CD4-positive, CD25-positive, alpha-beta regulatory T cell (primary cell): Measurements from ENCODE around the gene S100A4. TPM values are rescaled to one million over a fixed set of nuclear protein-coding genes. Genes with fewer than 3 reads are reported as not detected.
A peak's percentile ranks its signal among the peaks of the same experiment; 100 is the strongest.
"Not testable (repeated sequence)": the region's sequence is repeated elsewhere in the genome, so short reads cannot be mapped to it uniquely, and the experiment has no call there.

Experiments
- ATAC-seq, 2 donors: fragments of 150-1000 bp; cut with Tn5 transposase; one replicate each; pipeline ENCODE4 v1.10.0; 2021; ENCODE audit warnings: low read depth in 2 of 2, moderate number of reproducible peaks in 2 of 2, moderate library complexity in 1 of 2
- DNase-seq, 3 donors: peaks; one replicate each; pipeline versions ENCODE4 v3.0.0 to v3.0.0-alpha.2; 2012 to 2022; ENCODE audit warnings: mixed read lengths in 1 of 3
- H3K27ac ChIP-seq: one replicate; pipeline ENCODE4 v1.7.0; 2013; ENCODE audit warnings: mild to moderate bottlenecking, low read length; ENCODE audit not compliant: insufficient read depth, poor library complexity, severe bottlenecking
- H3K27me3 ChIP-seq: one replicate; pipeline ENCODE4 v1.7.0; 2013; ENCODE audit warnings: low read length; ENCODE audit not compliant: control insufficient read depth, insufficient read depth
- H3K36me3 ChIP-seq: one replicate; pipeline ENCODE4 v1.7.0; 2013; ENCODE audit warnings: mild to moderate bottlenecking, low read length, moderate library complexity; ENCODE audit not compliant: control insufficient read depth, insufficient read depth
- H3K4me1 ChIP-seq: 2 replicates; pipeline ENCODE4 v1.7.0; 2013; ENCODE audit warnings: mild to moderate bottlenecking, low read length; ENCODE audit not compliant: insufficient read depth, control insufficient read depth, poor library complexity, severe bottlenecking
- H3K4me3 ChIP-seq: one replicate; pipeline ENCODE4 v1.7.0; 2013; ENCODE audit warnings: low read depth, mild to moderate bottlenecking, low read length, moderate library complexity
- H3K9me3 ChIP-seq, 2 experiments: 1 replicate in 1 of 2; 2 replicates in 1 of 2; pipeline ENCODE4 v1.7.0; 2013; ENCODE audit warnings: low read length in 2 of 2, mild to moderate bottlenecking in 1 of 2, moderate library complexity in 1 of 2; ENCODE audit not compliant: control insufficient read depth in 2 of 2
- H3K27ac Mint-ChIP-seq, 3 donors: one replicate each; pipeline ENCODE4 v1.8.0; 2020 to 2022; ENCODE audit warnings: mild to moderate bottlenecking in 3 of 3, mixed read lengths in 3 of 3, moderate library complexity in 2 of 3
- H3K27me3 Mint-ChIP-seq: one replicate; pipeline ENCODE4 v1.8.0; 2022; ENCODE audit warnings: mild to moderate bottlenecking, mixed read lengths
- H3K36me3 Mint-ChIP-seq: one replicate; pipeline ENCODE4 v1.8.0; 2020; ENCODE audit warnings: mixed read lengths
- H3K4me1 Mint-ChIP-seq, 4 donors: one replicate each; pipeline ENCODE4 v1.8.0; 2020 to 2022; ENCODE audit warnings: mixed read lengths in 4 of 4, mild to moderate bottlenecking in 1 of 4
- H3K4me3 Mint-ChIP-seq, 4 donors: one replicate each; pipeline ENCODE4 v1.8.0; 2020 to 2022; ENCODE audit warnings: mild to moderate bottlenecking in 4 of 4, mixed read lengths in 4 of 4, moderate library complexity in 3 of 4
- H3K9me3 Mint-ChIP-seq, 7 donors: one replicate each; pipeline ENCODE4 v1.8.0; 2020 to 2022; ENCODE audit warnings: mixed read lengths in 7 of 7, mild to moderate bottlenecking in 3 of 7, moderate library complexity in 2 of 7
- polyA plus RNA-seq, 4 donors: library from polyadenylated mRNA; unstranded; fragments of 300-500 nt; fragmentation: Illumina TruSeq; gene quantifications; one replicate each; pipeline ENCODE4 v1.2.3, GENCODE V29; 2021
- total RNA-seq: library from RNA; stranded (reverse); gene quantifications from one replicate; pipeline ENCODE4 v1.2.3, GENCODE V29; 2022

Gene S100A4
- total and polyA plus RNA-seq, 5 donors from 2014 or later = 928 to 4,309 (median 2,680) TPM

GRCh38 chr1:153566414-153567371, 21.1 kb upstream of the S100A4 start:
- DNase-seq (peak; percentile 32 to 93 (median 68)), ATAC-seq (peak; percentile 94 to 96)
- H3K36me3 ChIP-seq = no peaks in the 10 kb centered on the region
- Mint-ChIP-seq H3K4me3 (peak overlapping the region in 3 of 4 donors; percentile 13 to 58 (median 41)), H3K36me3 (no peaks in the 10 kb centered on the region), H3K27ac (peak overlapping the region; percentile 71 to 95 (median 88)), H3K27me3 (peaks cover 5% of the 10 kb centered on the region), H3K9me3 (no peaks in the 10 kb centered on the region), H3K4me1 (peaks cover 0 to 40% (median 30%) of the 10 kb centered on the region in 4 donors)
- H3K27me3 ChIP-seq = no peaks in the 10 kb centered on the region
- H3K9me3 ChIP-seq = no peaks in the 10 kb centered on the region
- H3K4me3 ChIP-seq = no peak overlapping the region
- peaks cover 36% of the 10 kb centered on the region for H3K4me1 ChIP-seq
- peak overlapping the region; percentile 60 for H3K27ac ChIP-seq

DNA sequence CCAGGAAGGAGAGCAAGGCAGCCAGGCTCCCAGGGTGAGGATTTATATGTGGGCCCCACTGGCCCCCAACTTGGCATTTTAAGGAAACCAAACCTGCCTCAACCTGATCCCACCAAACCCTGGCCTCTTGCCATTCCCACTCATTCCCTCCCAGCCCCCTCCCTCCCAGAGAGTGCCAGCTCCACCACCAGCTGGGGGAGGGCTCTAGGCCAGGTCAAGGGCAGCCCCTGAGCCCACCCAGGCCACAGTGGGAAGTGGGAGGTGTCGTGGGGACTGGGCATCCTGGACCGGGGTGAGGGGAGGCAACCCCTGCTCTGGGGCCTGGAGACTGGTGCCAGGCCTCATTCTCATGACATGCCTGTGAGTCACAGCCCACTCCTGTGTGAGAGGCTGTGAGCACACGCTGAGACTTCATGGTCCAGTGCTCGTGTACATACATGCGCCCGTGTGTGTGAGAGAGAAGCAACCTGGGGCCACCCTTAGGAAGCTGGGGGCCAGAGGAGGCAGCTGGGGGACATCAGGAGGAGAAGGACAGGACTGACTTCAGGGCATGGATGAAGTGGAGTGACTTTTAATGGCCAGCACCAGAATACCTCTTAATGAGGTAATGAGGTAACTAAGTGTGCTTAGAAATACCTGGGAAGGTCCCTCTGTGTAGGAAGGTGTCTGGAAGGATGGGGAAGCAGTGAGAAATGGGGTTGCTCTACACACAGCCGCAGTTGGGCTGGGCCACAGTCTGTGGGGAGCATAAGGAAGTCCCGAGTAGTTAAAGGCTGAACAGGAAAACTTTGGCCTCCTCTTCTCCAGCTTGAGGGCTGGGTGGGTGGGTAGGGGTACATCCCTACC, 20.1 kb upstream of the S100A4 start, which contains the start of gene S100A2:
Gene S100A2 (minus strand): TSS at position 316 of the 846 bp plus-strand sequence. CDS start 1,967 bp downstream, outside the sequence.
- no peaks in the 10 kb centered on the region for H3K9me3 Mint-ChIP-seq
- Histone ChIP-seq H3K27me3 (no peaks in the 10 kb centered on the region), H3K27ac (peak within 1 kb of the TSS; percentile 60), H3K4me1 (peaks cover 36% of the 10 kb centered on the region), H3K9me3 (no peaks in the 10 kb centered on the region), H3K4me3 (no peak within 1 kb of the TSS), H3K36me3 (no peaks in the 10 kb centered on the region)
- H3K27me3 Mint-ChIP-seq = peaks cover 5% of the 10 kb centered on the region
- no peaks in the 10 kb centered on the region for H3K36me3 Mint-ChIP-seq
- peak within 1 kb of the TSS; percentile 89 to 98 (median 95) for H3K27ac Mint-ChIP-seq
- peak within 1 kb of the TSS in 3 of 4 donors; percentile 41 to 66 (median 49) for H3K4me3 Mint-ChIP-seq
- H3K4me1 Mint-ChIP-seq = peaks cover 0 to 40% (median 29%) of the 10 kb centered on the region in 4 donors
- DNase-seq (peak in 1 of 3 donors; percentile 58), ATAC-seq (peak; percentile 38 to 54)

DNA sequence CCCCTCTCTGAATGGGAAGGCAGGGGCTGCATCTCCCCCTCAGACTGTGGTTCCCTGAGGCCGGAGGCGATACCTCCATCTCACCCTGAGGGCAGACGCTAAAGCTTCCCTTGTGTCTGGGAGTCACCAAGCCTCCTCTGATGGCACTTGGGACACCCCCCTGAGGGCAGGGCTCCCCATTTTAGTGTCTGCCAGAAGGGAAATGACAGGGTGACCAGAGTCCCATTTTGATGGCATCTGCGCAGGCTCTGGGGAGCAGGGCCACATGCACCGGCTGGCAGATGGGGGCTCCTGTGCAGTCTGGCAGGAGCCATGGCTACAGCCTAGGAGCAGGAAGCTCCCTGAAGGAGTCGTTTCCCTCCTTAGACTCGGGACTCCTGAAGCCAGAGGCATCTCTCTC, 18.4 kb upstream of the S100A4 start:
- no peak overlapping the region for H3K27ac ChIP-seq
- Mint-ChIP-seq H3K4me1 (peaks cover 0 to 35% (median 28%) of the 10 kb centered on the region in 4 donors), H3K27ac (no peak overlapping the region), H3K27me3 (no peaks in the 10 kb centered on the region), H3K4me3 (no peak overlapping the region), H3K36me3 (no peaks in the 10 kb centered on the region), H3K9me3 (no peaks in the 10 kb centered on the region)
- DNase-seq (no peak), ATAC-seq (no peak)
- no peak overlapping the region for H3K4me3 ChIP-seq
- peaks cover 36% of the 10 kb centered on the region for H3K4me1 ChIP-seq
- no peaks in the 10 kb centered on the region for H3K9me3 ChIP-seq
- no peaks in the 10 kb centered on the region for H3K27me3 ChIP-seq
- no peaks in the 10 kb centered on the region for H3K36me3 ChIP-seq

- ATAC-seq = no peak
- Mint-ChIP-seq H3K4me1 (peaks cover 0 to 31% (median 25%) of the 10 kb centered on the region in 4 donors), H3K9me3 (no peaks in the 10 kb centered on the region), H3K27ac (peak overlapping the region in 1 of 3 donors; percentile 69), H3K27me3 (no peaks in the 10 kb centered on the region), H3K36me3 (no peaks in the 10 kb centered on the region), H3K4me3 (no peak overlapping the region)
- H3K4me1 ChIP-seq = peaks cover 32% of the 10 kb centered on the region
- H3K4me3 ChIP-seq = no peak overlapping the region
- H3K36me3 ChIP-seq = no peaks in the 10 kb centered on the region
- no peak for DNase-seq
- no peaks in the 10 kb centered on the region for H3K27me3 ChIP-seq
- H3K9me3 ChIP-seq = no peaks in the 10 kb centered on the region
- H3K27ac ChIP-seq = no peak overlapping the region
These were observed 17.9 kb upstream of the S100A4 start for GRCh38 chr1:153563483-153563901.

GRCh38 chr1:153562021-153562420, 16.4 kb upstream of the S100A4 start:
- not testable (repeated sequence) for H3K36me3 Mint-ChIP-seq, DNase-seq, H3K27me3 ChIP-seq, H3K27ac Mint-ChIP-seq, H3K4me3 ChIP-seq, H3K27ac ChIP-seq, ATAC-seq, H3K9me3 ChIP-seq, H3K36me3 ChIP-seq, H3K4me3 Mint-ChIP-seq, H3K27me3 Mint-ChIP-seq, H3K9me3 Mint-ChIP-seq
- peaks cover 18% of the 10 kb centered on the region for H3K4me1 ChIP-seq
- H3K4me1 Mint-ChIP-seq = peaks cover 0 to 19% (median 14%) of the 10 kb centered on the region in 4 donors

DNA sequence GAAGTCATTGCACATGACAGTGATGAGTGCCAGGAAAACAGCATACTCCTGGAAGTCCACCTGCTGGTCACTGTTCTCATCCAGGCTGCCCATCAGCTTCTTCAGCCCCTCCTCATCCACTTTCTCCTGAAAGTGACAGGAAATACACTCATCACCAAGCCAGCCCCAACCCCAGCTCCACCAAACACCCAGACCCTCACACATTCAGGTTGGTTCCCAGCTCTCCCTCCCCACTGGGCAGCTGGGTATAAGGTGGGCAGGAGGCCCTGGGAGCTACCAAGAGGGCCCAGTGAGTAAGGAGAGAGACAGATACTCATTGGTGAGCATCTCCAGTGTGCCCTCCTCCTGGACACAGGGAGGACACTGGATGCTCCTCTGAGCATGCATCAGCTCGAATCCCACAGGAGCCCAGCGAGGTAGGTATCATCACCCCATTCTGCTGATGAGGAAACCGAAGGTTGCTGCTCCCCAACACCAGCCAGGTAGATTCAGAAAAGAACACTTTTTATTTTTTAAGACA, 15.9 kb upstream of the S100A4 start:
- H3K27ac Mint-ChIP-seq = peak overlapping the region in 1 of 3 donors; percentile 86

GRCh38 chr1:153560771-153561465, 15.3 kb upstream of the S100A4 start:
- Histone ChIP-seq H3K27me3 (no peaks in the 10 kb centered on the region), H3K4me3 (no peak overlapping the region), H3K36me3 (no peaks in the 10 kb centered on the region), H3K27ac (no peak overlapping the region), H3K4me1 (peaks cover 7% of the 10 kb centered on the region), H3K9me3 (no peaks in the 10 kb centered on the region)
- Mint-ChIP-seq H3K36me3 (no peaks in the 10 kb centered on the region), H3K27me3 (no peaks in the 10 kb centered on the region), H3K9me3 (no peaks in the 10 kb centered on the region), H3K4me1 (peaks cover 0 to 9% (median 5%) of the 10 kb centered on the region in 4 donors), H3K4me3 (peak overlapping the region in 1 of 4 donors; percentile 43), H3K27ac (no peak overlapping the region)
- ATAC-seq (no peak), DNase-seq (no peak)

More for the DNA sequence above, 15.9 kb upstream of the S100A4 start:
- Histone ChIP-seq H3K36me3 (no peaks in the 10 kb centered on the region), H3K4me1 (peaks cover 13% of the 10 kb centered on the region), H3K4me3 (no peak overlapping the region), H3K9me3 (no peaks in the 10 kb centered on the region), H3K27me3 (no peaks in the 10 kb centered on the region), H3K27ac (no peak overlapping the region)
- Mint-ChIP-seq H3K9me3 (no peaks in the 10 kb centered on the region), H3K4me3 (no peak overlapping the region), H3K27me3 (no peaks in the 10 kb centered on the region), H3K4me1 (peaks cover 0 to 14% (median 9%) of the 10 kb centered on the region in 4 donors), H3K36me3 (no peaks in the 10 kb centered on the region)
- DNase-seq (no peak), ATAC-seq (no peak)
